HK-2 (cell line): ENCODE measurements around the gene KRTAP10-7.
"Not testable (repeated sequence)": the region's sequence is repeated elsewhere in the genome, so short reads cannot be mapped to it uniquely, and the experiment has no call there.

Source experiments
- DNase-seq: peaks from one replicate; pipeline ENCODE4 v3.0.0-alpha.2; 2018; ENCODE audit not compliant: unreplicated experiment

KRTAP10-7 gene

DNA sequence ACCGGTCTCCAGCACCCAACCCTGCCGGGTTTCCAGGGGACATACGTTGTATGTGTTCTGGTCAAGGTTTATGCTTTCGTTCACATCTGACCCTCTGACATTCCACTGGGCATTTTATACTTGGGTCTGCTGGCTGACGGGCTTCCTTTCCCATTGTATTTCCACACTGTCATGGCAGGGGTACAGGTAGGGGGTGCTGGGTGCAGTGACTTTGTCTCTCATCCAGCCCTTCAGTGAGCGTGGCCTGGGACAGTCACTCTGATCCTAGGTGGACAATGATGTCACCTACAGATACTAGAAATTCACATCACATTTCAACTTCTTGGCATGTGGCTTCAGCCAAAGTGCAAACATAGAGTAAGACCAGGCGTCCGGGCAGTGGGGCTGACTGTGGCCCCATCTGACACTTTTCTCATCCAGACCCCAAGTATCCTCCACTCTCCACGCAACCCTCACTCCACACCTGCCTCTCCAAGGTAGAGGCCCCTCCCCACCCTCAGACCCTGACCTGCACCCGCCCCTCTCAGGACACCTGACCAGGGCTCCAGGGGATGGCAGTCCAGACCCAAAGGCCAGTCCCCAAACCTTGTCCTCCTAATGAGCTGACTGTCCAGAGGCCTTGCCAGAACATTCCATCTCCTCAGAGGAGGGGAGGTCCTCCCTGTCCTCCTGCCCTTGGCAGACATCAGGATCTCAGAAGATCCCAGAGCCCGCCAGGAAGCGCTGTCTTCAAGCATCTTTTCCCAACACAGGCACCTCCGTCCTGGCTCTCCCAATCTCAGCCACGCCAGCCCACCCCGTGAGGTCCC, 36.0 kb downstream of the KRTAP10-7 start:
- DNase-seq: no peak

DNA sequence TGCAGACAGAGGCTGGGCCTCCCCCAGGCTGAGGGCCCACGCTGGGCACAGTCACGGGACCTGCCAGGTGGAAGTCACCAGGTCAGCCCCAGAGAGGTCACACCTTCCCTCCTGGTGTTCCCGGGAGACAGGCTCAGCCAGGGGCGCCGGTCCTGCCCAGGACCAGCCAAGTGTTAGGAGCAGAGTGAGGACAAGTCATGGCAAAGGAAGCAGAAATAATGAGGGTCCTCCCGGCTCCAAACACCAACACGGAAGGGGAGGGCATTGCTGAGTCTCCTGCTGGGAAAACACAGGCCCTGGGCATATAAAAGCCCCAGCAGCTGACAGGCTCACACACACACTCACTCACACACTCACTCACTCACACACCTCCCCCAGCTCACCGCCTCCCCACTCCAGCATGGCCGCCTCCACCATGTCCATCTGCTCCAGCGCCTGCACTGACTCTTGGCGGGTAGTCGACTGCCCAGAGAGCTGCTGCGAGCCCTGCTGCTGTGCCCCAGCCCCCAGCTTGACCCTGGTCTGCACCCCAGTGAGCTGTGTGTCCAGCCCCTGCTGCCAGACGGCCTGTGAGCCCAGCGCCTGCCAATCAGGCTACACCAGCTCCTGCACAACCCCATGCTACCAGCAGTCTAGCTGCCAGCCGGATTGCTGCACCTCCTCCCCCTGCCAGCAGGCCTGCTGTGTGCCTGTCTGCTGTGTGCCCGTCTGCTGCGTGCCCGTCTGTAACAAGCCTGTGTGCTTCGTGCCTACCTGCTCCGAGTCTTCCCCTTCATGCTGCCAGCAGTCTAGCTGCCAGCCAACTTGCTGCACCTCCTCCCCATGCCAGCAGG, 36.8 kb downstream of the KRTAP10-7 start, which contains the start of gene KRTAP10-10:
Gene KRTAP10-10 (plus strand): TSS at position 339 of the 833 bp plus-strand sequence. CDS start 62 bp downstream, at position 401.
- no peak for DNase-seq

DNA sequence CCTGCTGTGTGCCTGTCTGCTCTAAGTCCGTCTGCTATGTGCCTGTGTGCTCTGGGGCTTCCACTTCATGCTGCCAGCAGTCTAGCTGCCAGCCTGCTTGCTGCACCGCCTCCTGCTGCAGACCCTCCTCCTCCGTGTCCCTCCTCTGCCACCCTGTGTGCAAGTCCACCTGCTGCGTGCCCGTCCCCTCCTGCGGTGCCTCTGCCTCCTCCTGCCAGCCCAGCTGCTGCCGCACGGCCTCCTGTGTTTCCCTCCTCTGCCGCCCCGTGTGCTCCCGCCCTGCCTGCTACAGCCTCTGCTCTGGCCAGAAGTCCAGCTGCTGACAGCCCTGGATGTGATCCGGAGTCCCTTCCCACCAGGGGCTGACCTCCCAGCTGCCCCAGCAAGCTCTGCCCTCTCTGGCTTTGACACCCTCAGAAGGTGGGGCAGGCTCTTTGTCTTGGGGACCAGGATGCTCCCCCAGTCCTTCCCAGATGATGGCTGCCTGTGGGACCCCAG, 37.5 kb downstream of the KRTAP10-7 start:
- not testable (repeated sequence) for DNase-seq

DNA sequence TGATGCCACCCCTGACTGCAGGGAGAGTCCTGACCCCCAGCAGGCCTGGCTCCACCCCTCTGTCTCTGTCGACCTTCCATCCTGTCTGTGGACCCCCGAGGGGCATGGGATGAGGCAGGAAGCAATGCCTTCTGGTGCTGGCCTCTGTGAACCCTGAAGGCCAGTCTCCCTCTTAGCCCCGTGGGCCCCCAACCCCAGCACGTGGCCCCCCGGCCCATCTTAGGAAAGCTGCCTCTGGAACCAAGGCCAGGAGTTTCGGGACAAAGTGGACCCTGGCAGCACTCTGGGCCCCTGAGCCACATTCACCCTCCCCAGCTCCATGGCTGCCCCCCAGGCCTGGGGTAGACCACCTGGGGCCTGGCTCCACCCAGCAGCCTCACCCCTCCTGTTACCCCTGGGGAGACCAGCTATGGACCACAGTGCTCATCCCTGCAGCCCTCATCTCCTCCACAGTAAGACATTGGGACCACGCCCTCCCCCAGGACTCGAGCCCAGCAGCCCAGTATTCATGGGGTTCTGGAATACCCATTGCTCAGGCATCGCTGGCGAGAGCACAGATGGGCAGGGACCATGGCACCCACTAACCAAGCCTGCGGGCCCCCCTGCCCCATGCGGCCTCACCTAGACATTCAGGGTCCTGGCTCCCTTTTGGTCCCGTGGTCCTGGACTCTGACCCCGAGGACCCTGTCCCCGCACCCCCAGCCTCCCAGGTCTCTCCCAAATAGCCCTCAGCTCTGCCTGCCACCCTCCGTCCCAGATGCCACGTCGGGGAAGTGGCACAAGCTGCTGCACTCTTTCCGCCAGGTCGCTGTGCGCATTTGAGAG, 38.3 kb downstream of the KRTAP10-7 start:
- not testable (repeated sequence) for DNase-seq

DNA sequence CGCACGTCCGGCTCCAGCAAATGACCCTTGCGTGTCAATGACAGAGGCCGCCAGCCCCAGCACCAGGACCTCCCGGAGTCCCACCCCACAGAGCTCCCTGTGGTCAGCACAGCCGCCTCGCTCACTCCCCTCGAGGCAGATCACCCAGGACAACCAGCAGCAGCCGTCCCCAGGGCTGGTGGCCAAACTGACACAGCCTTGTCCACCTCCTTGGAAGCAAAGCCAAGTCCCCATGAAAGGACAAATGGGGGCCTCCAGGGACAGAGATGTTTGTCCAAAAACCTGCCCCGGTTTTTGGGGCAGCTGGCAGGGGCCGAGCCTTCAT, 38.9 kb downstream of the KRTAP10-7 start:
- no peak for DNase-seq

DNA sequence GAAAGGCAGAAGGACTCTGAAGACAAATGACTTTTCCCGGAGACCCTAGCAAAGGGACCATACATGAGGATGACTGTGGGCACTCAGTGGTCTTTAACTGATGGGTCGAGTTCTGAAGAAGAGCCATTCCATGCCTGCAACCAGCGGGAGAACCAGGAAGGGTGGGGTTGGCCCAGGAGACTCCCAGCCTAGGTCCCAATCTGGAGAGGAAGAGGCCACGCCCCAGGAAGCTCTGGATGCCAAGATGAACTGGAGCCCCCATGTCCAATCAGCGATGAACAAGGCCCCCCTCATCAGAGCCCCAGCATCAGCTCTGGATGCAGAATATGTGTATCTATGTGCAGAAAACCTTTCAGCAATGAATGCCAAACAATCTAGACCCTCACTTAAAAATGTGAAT, 40.4 kb downstream of the KRTAP10-7 start:
- no peak for DNase-seq

DNA sequence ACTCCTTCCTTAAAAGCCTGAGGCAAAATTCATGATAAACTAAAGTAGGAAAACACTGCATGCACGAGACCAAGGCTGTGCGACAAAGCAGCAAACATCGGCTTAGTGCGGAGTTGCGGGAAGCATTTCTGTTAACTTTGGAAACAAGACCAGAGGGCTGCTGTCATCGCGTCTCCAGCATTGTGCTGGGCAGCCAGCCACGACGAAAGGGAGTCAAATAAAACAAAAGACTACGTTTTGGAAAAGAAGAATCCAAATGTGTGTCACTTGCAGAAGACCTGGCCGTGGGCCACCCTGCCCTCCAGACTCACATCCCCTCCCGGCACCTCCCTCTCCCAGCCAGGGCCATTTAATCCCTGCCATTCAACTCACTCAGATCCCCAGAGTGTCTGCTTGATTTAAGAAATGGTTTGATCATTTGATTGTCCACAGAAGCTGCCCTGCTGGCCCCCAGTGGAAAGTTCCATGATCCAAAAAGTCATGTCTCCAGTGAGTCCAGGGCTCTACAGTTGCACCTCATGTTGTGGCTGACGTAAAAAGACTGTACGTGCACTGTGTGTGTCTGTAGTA, 43.4 kb downstream of the KRTAP10-7 start:
- no peak for DNase-seq

DNA sequence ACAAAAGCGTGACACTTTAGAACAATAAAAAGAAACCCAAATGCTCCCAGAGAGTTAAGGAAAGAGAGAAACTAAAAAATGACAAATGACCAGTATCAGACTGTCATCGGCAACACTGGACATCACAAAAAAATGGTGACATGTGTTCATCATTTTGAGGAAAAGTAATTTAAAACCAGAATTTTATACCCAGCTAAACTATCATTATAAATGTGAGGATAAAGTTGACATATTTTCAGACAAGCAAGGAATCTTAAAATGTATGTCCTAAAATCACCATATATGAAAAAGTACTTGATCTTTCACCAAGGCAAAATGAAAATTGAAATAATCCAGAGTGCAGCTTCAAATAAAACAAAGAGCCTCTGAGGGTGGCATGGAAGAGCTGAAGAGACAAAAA, 44.5 kb downstream of the KRTAP10-7 start:
- no peak for DNase-seq

DNA sequence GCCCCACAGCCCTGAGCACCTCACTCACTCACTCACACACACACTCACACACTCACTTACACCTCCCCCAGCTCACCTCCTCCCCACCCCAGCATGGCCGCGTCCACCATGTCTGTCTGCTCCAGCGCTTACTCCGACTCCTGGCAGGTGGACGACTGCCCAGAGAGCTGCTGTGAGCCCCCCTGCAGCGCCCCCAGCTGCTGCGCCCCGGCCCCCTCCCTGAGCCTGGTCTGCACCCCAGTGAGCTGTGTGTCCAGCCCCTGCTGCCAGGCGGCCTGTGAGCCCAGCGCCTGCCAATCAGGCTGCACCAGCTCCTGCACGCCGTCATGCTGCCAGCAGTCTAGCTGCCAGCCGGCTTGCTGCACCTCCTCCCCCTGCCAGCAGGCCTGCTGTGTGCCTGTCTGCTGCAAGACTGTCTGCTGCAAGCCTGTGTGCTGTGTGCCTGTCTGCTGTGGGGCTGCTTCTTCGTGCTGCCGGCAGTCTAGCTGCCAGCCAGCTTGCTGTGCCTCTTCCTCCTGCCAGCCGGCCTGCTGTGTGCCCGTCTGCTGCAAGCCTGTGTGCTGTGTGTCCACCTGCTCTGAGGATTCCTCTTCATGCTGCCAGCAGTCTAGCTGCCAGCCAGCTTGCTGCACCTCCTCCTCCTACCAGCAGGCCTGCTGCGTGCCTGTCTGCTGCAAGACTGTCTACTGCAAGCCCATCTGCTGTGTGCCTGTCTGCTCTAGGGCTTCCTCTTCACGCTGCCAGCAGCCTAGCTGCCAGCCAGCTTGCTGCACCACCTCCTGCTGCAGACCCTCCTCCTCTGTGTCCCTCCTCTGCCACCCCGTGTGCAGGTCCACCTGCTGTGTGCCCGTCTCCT, 46.2 kb downstream of the KRTAP10-7 start, which contains the start of gene KRTAP10-11:
Gene KRTAP10-11 (plus strand): TSS at position 49 of the 856 bp plus-strand sequence. CDS start 45 bp downstream, at position 94.
- not testable (repeated sequence) for DNase-seq

DNA sequence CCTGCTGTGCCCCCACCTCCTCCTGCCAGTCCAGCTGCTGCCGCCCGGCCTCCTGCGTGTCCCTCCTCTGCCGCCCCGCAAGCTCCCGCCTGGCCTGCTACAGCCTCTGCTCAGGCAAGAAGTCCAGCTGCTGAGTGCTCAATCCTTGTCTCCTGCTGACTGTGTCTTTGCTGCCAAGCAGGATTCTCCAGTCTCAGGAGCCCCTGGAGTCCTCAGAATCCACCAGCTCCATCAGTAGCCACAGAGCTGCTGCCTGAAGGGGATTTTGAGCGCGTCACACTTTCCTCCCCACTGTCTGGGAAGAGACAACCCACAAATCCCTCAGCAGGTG, 46.8 kb downstream of the KRTAP10-7 start:
- no peak for DNase-seq

DNA sequence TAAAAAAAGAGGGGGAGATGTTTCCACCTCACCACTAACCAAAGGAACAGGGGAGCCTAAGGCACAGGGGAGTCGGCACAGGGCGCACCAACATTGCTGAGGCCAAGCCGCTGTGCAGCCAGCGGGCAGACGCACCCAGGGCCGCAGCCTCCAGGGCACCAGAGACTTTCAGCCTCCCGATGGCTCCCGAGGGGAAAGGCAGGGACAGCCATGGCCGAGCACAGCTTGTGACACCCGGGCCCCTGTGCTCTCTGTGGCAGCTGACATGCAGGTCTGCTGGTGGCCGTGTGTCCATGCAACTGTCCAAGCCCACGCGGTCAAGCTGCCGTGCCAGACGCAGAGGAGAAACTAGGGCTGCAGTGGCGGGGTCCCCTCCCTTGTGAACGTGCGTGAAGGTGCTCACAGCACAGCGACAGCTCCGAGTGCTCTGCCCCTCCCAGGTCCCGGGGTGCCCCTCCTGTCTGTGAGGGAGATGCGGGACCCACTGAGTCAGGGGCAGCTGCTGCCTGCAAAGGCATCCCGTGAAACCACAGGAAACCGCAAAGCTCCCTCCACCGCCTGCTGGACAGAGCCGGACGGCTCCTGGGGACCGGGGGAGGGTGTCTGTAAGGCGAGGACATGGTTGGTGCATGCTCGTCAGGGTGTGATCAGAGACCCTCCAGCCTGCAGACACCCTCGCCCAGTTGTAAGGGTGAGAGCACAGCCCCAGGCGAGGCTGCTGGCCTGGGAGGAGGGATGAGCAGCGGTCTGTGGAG, 48.3 kb downstream of the KRTAP10-7 start:
- DNase-seq: no peak

DNA sequence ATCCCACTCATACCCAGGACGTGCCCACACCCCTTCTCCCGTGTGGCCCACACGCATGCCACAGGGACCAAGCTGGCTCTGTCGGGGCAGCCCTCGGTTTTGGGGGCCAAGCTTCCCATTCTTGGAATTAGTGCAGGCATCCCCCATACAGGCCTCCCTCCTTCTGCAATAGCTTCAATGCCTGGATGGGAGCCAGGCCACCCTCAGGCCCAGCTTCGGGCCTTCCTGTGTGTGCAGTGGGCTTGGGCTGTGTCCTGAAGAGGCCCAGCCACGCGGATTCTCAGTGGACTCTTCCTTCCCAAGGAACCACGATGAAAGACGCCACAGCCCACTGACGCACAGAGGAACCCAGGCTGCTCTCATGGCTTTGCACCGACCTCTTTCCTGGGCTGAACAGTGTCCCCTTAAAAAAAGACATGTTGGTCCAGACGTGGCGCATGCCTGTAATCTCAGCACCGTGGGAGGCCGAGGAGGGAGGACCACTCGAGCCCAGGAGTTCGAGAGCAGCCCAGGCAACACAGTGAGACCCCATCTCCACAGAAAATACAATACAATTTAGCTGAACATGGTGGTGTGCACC, 49.2 kb downstream of the KRTAP10-7 start:
- DNase-seq: no peak

DNA sequence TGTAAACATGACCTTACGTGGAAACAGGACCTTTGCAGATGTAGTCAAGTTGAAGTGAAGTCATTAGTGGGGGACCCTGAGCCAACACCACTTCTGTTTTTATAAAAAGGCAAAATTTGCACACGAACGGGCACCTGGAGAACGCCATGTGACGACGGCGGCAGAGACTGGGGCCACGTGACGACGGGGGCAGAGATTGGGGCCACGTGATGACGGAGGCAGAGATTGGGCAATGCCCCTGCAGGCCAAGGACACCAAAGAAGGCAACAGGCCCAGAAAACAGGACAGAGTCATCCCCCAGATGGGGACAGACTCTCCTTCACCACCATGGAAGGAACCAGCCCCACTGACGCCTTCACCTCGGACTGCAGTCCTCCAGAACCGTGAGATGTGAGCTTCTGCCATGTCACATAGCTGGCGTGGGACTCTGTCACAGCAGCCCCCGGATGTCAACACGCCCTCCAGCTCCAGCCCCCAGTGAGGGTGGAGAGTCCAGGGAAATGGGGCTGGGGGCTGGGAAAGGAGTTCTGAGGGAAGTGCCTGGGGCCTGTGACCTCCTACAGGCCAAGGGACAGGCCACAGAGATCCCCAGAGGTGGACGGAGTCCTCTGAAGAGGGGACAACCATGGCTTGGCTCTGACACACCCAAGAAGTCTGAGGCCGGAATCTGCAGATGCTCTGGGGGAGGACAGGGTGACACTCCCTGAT, 50.0 kb downstream of the KRTAP10-7 start:
- no peak for DNase-seq

DNA sequence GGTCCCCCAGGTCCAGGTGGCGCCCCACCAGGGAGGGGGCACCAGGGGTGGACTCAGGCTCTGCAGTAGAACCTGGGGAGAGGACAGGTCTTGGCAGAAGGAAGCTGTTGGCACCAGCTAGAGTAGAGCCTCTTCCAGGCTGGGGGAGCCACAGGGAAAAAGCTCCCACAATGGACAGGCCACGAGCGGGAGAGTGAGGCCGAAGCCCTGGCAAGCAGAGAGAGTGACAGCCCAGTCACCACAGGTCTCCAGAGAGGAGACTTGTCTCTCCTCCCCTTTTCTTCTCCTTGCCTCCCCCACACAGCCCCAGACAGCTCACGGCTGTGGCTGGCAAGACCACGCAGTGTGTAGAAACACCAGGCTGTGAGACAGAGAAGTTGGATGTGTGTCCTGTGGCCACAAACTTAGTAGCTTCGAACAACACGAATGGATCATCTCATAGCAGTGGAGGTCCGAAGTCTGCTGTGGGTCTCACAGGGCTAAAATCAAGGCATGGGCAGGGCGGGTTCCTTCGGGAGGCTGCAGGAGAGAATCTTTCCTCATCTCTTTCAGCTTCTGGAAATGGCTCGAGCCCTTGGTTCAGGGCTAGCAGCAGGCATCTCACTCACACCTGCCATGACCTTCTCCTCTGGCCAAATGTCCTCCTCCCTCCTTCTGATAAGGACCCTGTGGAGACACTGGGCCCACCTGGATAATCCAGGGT, 50.7 kb downstream of the KRTAP10-7 start:
- no peak for DNase-seq
